GM12892 (cell line): ENCODE results near the gene PALLD.

Experiments used
- POLR2A ChIP-seq: IDR thresholded peaks from 2 replicates; pipeline ENCODE4 v1.6.1; 2011; ENCODE audit warnings: low read depth, low read length, control low read depth
- TAF1 ChIP-seq: IDR thresholded peaks from 2 replicates; pipeline ENCODE4 v1.6.1; 2011; ENCODE audit warnings: low read depth, mild to moderate bottlenecking, control low read depth, low read length, borderline replicate concordance

GRCh38 chr4:168836490-168836889 lies 339.6 kb downstream of the PALLD start:
- TF ChIP-seq POLR2A (no peak), TAF1 (no peak)
